GM18498 (cell line): ENCODE data around the gene BPHL.
"Not testable (repeated sequence)": the region's sequence is repeated elsewhere in the genome, so short reads cannot be mapped to it uniquely, and the experiment has no call there.

Experiments
- ATAC-seq: cut with Tn5 transposase; IDR thresholded peaks from one replicate; pipeline ENCODE4 v1.9.1; 2021; ENCODE audit warnings: mild to moderate bottlenecking, moderate library complexity; ENCODE audit not compliant: unreplicated experiment

The BPHL gene

DNA sequence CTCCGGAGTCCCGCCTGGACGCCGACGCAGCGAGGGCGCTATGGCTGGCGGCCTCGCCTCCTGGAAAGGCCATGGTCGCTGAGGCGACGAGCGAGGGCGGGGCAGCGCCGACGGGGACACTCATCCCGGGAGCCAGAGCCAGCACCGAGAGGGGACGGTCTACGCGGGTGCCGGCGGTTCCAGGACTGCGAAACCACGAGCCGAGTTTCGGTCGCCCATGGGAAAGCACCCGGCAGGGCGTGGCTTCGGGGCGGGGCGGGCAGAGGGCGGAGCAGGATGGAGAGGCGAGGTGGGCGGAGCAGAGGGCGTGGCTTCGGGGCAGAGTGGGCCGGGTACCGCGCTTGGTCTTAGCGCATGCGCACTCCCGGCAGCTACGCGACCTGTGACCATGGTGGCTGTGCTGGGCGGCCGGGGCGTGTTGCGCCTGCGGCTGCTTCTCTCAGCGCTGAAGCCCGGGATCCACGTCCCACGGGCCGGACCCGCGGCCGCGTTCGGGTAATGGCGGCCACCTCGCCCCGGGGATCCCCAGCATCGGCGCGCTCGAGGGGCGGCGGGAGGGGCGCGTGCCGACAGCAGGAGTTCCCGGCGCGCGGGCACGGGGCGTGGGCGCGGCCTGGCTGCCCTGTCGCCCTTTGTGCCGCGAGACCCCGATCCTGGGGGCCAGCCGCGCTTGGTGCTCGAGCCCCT is at the start of gene BPHL:
BPHL (plus strand) TSS at position 359 of the 687 bp plus-strand sequence; CDS start at position 389, 30 bp downstream.
- ATAC-seq: peak; percentile 94

DNA sequence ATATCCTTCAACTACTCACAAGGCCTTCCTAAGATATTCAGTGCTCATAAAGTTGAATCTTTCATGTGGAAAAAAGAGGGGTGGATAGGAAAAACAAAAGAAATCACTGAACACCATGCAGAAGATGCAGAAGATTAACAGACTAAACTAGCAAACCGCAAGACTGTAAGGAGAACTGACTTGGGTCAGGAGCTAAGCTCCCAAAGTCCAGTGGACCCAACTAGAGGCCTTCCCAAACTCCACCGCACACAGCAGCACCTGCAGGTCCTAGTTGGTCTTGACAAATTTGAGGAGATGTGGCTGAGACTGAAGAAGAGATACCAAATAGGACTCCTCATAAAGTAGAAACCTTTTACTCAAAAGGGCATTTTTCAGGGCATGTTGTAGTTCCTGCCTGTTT is 46.9 kb upstream of the BPHL start:
- no peak for ATAC-seq

DNA sequence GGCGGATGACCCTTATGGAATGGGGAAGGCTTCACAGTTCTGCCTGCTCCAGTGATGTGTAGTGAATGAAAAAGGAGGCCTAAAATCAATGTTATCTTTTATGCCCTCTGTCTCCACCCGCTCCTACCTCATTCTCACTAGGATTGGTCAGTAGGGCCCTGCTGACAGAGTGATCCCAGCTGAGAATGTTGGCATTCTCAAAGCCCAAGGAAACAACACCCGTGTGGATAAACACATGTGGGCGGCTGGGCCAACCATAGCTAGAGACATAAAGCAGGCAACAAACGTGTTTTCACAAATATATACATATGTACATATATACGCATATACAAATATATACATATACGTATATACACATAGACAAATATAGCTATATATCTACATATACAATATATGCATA is 45.7 kb upstream of the BPHL start:
- ATAC-seq: no peak

DNA sequence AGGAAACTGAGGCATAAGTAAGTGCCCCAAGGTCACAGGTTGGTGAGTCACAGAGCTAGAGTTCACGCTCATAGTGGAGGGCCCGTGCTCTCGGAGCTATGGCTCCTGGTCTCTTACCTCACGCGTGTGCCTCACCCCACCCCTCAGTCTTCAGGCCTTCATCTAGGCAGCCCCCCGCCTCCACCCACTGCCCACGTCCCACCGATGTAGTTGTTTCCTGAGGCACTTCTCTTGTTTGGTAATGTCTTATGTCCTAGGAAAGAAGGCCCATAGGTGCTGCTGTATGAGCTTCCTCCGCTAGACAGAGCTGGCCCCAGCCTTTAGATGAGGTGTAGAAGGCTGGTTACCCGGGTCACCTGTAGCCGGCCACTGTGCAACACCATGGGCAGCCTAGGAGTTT is 45.1 kb upstream of the BPHL start:
- ATAC-seq: no peak

DNA sequence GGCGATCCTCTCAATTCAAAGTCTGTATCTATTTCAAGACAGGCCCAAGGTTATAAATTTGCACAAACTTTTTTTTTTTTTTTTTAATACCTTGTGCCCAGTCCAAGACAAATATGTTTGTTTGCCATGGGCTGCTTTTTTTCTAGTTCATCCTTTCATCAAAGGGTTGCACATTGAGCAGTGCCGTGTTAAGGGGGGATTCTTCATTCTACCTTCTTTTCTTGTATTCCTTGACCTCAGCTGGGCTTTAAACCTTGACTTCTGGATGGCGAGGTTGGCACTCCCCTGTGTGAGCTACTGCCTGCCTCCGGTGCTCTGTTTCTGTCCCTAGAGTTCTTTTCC is 42.8 kb upstream of the BPHL start:
- no peak for ATAC-seq

DNA sequence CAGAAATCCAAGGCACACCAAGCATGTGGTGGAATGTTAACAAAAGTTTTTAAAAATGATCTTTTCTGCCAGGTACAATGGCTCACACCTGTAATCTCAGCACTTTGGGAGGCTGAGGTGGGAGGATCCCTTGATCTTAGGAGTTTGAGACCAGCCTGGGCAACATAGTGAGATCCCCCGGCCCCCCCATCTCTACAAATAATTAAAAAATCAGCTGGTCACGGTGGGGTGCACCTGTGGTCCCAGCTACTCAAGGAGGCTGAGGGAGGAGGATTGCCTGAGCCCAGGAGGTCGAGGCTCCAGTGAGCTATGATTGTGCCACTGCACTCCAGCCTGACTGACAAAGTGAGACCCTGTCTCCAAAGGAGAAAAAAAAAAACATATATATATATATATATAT is 42.2 kb upstream of the BPHL start:
- ATAC-seq: no peak

DNA sequence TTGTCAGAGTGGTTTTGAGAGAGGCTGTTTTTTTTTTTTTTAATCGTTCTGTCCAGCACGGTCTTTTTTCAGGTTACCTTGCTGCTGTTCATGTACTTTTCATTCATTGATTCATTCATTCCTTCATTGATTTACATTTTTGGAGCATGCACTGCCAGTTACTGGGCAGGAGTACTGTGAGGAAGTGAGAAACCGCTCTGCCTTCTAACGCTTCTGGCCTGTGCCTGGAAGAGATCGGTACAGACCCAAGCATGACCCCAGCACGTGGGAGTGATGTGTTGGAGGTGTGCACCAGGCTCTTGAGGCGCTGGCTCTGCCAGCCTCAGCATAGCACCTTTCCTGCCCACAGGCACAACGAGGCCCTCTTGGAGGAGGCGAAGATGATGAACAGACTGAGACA is 41.1 kb upstream of the BPHL start:
- no peak for ATAC-seq

DNA sequence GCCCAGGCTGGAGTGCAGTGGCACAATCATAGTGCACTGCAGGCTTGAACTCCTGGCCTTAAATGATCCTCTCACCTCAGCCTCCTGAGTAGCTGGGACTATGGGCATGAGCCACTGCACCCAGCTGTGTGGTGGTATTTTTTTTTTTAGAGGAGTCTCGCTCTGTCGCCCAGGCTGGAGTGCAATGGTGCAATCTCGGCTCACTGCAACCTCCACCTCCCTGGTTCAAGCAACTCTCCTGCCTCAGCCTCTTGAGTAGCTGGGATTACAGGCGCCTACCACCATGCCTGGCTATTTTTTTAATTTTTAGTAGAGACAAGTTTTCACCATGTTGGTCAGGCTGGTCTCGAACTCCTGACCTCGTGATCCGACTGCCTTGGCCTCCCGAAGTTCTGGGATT is 39.6 kb upstream of the BPHL start:
- not testable (repeated sequence) for ATAC-seq

DNA sequence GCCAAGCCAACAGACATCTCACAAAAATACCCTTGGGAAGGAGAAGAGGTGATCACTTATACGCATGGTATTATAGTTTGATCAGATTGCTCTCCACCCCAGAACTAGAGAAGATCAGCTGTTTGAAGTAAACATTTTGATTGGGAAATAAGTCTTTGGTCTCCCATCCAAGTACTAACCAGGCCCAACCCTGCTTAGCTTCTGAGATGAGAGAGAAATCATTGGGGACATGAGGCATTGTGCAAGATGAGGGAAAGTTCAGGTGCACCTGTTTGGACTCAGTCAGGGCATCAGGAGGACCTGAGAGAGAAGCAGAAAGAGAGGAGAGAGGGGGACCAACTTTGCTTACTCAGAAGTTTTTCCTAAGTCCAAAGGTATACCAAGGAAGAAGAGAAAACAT is 38.8 kb upstream of the BPHL start:
- ATAC-seq: no peak

DNA sequence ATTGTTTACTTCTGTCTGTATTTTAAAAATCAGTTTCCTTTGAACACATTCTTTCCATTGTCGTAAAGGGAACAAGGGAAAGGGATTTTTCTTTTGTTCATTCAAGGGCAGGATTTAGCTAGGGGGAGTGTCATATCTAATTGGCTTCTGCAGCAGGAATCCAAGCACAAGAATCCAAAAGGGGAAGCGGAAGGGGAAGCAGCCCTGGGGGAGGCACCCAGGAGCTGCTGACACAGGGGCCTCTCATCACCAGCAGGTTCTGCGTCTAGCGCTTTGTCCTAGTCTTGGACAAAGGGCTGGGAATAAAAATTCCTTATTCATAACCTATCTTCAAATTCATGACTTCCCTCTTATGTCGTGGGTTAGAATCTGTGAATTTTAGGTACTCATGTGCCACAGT is 36.6 kb upstream of the BPHL start:
- ATAC-seq: no peak

DNA sequence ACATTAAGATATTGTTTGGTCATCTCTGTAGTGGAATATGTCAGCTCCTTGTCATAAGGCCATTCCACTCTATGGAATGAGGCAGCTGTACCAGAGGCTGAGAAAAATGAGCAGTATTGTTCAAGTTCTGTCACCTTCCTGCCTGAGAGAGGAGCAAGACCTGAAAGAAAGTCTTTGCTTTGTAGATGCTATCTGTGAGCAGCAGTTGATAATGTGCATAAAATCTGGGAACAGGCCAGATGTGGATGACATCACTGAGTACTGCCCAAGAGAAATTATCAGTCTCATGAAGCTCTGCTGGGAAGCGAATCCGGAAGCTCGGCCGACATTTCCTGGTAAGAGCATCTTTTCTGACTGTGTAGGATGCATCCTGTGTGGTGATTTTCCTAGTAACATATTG is 33.4 kb upstream of the BPHL start:
- ATAC-seq: no peak

DNA sequence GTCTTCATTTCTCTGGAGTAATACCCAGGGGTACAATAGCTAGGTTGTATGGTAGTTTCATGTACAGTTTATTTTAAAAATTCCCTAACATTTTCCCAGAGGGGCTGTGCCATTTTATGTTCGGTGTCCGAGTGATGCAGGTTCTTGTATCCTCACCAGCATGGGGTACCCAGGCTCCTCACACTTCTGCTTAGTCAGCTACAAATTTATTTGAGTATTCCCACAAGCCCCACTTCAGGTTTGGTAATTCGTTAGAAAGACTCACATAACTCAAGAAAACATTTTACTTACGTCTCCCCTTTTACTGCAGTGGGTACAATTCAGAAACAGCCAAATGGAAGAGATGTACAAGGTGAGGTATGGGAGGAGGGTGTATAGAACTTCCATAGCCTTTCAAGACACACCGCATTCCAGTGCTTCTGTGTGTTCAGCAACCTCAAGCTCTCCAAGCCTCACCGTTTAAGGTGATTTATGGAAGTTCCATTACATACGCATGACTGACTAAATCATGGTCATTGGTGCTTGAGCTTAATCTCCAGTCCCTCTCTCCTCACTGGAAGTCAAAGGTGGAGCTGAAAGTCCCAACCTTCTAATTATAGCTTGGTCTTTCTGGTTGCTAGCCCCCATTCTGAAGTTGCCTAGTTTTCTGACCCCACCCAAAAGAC is 32.1 kb upstream of the BPHL start:
- no peak for ATAC-seq

DNA sequence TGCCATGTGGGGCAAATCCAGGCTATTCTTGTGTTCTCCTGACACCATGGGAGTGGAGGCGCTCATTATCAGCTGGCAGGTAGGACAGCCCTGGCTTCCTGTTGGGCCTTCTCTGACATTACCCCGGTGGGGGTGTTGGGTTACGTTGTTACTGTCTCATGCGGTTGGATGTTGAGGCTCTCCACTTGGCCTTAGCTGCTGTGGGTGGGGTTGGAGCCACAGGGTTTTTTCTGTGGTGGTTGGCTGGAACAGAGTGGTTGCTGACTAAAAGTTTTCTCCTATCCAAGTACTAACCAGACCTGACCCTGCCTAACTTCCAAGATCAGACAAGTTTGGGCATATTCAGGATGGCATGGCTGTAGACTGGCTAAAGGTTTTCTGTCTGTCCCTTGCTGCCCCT is 30.1 kb upstream of the BPHL start:
- ATAC-seq: no peak

DNA sequence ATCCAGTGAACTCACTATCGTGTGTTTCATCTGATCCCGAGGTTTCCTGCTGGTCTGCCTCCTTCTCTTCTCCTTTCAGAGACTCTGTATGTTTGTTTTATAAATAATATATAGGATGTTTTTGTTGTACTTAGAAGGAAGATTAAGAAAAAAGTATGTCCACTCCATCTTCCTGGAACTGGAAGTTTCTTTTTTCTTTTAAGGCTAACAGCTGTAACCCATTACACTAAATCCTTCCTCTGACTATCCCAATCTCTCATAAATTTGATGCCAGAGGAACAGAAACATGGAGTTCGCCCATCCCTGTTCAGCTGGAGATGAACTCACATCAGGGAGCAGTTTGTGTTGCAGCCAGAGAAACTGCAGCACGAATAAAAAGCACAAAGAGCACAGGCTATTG is 29.5 kb upstream of the BPHL start:
- no peak for ATAC-seq

DNA sequence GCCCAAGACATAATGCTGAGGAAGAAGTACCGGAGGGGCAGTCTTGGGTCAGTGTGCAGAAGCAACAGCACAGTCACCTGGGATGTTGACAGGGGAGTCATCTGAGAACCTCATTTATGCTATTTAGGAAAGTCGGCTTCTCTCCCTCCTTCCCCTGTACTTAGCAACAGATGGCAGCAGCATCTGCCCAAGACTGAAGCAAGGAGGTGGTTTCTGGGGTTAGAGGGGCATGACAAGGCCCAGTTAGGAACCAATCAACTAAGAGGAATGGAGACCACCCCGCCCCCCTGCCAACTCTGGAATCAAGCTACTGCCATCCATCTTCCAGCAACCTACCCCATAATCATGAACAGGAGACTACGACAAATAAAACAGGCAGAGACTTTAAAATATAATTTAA is 28.5 kb upstream of the BPHL start:
- ATAC-seq: no peak

DNA sequence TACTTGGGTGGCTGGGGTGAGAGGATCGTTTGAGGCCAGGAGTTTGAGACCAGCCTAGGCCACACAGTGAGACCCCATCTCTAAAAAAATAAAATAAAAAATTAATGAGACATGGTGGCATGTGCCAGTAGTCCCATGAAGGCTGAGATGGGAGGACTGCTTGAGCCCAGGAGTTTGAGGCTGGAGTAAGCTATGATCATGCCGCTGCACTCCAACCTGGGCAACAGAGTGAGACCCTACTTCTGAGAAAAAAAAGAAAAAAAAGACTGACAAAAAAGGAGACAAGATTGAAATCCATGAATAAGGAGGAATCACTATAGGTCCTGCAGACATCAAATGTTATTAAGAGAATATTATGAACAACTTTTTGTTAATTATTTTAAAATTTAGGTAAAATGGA is 23.7 kb upstream of the BPHL start:
- ATAC-seq: no peak

DNA sequence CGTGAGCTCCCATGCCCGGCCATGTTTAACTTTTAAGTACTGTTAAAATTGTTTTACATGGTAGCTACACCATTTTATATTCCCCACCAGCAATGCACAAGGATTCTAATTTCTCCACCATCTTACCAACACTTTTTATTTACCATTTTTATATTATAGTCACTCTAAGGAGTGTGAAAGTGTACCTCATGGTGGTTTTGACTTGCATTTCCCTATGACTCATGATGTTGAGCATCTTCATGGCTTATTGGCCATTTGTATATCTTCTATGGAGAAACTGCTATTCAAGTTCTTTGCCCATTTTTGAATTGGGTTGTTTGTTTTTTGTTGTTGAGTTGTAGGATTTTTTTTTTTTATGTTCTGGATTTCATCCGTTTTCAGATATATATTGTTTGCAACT is 15.6 kb upstream of the BPHL start:
- ATAC-seq: no peak

DNA sequence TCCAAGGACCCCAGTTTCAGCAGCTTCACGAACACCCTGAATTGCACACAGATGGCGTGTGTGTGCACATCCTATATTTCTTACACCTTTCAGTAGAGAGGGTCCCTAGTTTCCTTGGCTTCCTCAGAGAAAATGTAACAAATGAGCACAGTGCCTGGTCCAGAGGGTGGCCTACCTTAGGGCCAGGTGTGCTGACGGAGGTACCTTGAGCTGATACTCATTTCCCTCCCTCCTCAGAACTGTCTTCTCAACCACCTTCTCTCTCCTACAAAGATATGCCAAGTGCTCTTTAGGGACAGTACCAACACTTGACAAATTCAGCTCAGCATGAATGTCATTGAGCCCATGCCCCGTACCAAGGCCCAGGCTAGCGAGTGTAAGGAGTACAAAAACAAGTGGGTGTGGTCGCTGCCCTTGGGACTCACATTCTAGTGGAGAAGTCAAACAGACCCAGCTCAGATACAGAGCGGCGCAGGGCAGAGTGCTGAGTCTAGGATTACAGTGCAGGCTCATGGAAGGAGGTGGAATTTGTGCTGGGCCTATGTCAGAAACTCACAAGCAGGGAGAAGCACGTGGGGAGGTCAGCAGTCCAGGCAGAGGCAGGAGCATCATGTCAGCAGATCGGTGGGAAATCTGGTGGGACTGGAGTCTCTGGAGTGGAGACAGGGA is 9.6 kb upstream of the BPHL start:
- ATAC-seq: no peak

DNA sequence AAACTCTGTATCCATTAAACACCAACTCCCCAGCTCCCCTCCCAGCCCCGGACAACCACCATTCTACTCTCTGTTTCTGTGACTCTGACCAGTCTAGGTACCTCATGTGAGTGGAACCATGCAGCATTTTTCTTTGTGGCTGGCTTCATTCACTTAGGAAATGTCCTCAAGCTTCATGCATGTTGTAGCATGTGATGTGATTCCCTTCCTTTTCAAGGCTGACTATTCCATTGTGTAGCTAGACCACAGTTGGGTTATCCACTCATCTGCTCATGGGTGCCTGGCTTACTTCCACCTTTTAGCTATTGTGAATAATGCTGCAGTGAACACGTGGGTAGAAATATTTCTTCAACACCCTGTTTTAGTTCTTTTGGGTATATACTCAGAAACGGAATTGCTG is 8.8 kb upstream of the BPHL start:
- no peak for ATAC-seq

DNA sequence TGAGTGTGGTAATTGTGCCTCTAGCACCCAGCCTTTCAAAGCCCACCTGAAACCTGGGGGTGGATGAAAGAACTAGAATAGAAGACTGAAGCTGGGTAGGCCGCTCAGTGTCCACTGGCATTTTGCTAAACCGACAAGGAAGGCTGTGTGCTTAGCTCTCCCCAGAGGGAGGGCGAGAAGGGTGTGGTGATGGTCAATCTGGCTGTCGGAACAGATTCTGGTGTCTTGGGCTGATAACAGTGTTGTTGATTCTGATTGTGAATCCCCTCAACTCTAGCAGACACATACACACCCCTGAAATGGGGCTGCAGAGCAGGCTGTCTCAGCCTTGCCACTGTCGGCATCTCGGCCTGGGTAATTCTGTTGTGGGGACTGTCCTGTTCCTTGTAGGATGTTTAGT is 4.1 kb upstream of the BPHL start:
- ATAC-seq: no peak

DNA sequence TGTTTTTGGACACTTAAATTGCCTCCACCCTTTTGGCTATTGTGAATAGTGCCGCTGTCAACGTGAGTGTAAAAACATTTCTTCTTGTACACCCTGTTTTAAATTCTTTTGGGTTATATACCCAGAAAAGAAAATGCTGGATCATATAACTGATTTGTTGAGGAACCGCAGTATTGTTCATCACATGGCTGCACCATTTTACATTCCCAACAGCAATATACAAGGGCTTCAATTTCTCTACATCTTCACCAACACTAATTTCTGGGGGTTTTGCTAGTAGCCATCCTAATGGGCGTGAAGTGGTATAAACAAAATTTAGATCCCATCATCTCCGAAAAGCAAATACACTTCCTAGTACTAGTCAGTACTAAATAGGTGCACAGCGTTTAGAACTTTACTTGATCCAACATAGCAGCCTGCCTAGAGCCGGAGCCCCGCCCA is 579 bp upstream of the BPHL start:
- ATAC-seq: no peak

DNA sequence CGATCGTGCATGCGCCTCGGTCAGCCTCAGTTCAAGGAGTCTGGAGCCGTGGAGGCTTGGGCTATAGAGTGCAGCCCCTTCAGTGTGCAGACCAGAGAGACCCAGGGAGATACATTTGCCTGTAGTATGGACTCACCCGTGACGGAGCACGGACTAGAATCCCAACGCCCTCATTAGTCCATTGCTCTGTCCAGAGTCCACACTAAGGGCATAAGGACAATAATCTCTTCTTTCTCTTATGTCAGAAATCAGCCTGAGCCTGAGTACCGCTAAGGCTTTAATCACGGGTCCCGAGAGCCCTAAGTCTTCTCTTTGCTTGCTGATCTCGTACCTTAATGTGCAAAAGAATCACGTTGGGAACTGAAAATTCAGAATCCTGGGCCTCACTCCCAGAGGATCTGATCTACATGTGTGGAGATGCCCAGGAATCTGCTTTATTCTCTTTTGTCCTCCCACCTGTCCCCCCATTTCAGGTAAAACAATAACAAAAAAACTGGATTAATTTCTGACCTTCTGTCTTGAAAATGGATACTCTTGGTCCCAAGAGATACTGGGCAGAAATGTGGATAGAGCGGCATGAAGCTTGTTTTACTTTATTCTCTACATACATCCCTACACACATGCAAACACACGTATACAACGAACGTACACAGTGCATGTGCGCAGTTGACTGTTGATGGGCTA is 671 bp downstream of the BPHL start:
- ATAC-seq: peak; percentile 40
